HT1080 (cell line): ENCODE results near the gene BCKDHB. TPM values are rescaled to one million over a fixed set of nuclear protein-coding genes. Genes with fewer than 3 reads are reported as not detected.
"Not testable (repeated sequence)": the region's sequence is repeated elsewhere in the genome, so short reads cannot be mapped to it uniquely, and the experiment has no call there.

Experiments used
- DNase-seq: peaks from one replicate; pipeline ENCODE4 v3.0.0-alpha.2; 2015; ENCODE audit warnings: low read depth
- polyA plus RNA-seq, 2 experiments: library from polyadenylated mRNA; depleted of rRNA; stranded (reverse); fragments of >200 nt; gene quantifications; 2 replicates each; pipeline ENCODE4 v1.2.3, GENCODE V29; 2015
- total RNA-seq: library from RNA; depleted of rRNA; stranded (reverse); fragments of >200 nt; shearing (Covaris generic); gene quantifications from 2 replicates; pipeline ENCODE4 v1.2.3, GENCODE V29; 2014; rRNA removed

Gene BCKDHB
- 9.4 and 11.5 TPM in 2 replicates for total RNA-seq
- 13.3 and 14.6 TPM in 2 replicates for polyA plus RNA-seq (2015; cell fraction: cytosol; rRNA removed)
- 15.5 and 18.3 TPM in 2 replicates for polyA plus RNA-seq (2015; cell fraction: nucleus; rRNA removed)

DNA sequence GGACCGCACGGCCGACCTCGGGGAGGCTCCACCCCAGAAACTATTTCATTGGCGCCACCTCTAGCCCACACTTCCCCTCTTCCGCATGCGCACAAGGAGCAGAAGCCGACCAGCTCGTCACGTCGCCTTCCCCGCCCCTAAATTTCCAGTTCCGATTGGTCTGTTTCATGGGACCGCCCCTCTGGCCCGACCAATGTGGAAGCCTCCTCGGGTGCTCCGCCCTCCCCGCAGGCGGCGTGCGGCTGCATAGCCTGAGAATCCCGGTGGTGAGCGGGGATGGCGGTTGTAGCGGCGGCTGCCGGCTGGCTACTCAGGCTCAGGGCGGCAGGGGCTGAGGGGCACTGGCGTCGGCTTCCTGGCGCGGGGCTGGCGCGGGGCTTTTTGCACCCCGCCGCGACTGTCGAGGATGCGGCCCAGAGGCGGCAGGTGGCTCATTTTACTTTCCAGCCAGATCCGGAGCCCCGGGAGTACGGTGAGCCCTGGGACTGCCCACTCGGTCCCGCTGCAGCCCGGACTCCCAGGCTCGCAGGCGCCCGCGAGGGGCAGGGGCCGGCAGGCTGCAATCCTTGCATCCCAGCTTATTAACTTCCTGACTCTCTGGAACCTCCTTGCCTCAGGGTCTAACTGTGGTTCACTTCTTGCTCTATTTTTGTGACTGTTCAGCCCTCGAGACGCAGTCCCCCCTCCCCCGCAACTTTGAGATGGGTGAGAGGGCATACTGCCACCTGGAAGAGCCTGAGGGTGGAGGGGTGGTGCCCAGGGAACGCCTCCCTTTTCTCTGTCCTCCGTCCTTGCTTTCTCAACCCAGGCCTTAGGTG lies at the start of gene BCKDHB:
TSS of gene BCKDHB (plus strand) at position 254 of the 818 bp plus-strand sequence. CDS start at position 277, 23 bp downstream.
- DNase-seq = peak; percentile 97

DNA sequence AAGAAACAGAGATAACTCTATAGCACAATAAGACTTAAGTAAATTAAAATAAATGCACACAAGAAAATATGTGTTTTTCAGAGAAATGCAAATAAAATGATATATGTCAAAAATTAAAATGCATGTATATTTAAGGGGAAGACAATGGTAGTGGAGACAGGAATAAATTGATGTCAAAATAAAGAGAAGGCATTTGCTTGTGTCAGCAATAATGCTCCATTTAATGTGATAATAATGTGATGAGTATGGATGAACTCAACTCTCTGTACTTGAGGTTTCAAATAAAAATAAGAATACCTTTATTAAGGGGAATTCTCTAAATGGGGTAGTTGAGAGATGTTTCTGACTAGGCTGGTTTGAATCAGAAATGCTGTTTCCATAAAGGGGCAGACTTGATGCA lies 45.7 kb upstream of the BCKDHB start:
- no peak for DNase-seq

DNA sequence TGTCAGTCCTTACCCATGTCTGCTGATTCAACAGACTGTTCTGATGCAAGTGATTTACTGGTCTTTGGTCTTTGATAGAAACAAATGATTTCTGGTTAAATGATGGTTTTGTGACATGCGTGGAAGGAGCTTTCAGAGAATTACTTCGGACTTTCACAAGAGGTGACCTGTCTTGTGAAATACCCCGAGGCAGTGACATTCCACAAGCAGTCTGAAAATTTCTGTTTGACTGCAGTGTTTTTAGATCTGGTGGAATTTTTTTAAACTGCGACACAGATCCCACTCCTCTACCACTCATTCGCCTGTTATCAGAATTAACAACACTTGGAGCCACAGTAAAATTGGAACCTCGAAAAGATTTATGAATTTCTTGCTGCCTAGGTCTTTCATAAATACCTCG lies 38.3 kb upstream of the BCKDHB start:
- not testable (repeated sequence) for DNase-seq

DNA sequence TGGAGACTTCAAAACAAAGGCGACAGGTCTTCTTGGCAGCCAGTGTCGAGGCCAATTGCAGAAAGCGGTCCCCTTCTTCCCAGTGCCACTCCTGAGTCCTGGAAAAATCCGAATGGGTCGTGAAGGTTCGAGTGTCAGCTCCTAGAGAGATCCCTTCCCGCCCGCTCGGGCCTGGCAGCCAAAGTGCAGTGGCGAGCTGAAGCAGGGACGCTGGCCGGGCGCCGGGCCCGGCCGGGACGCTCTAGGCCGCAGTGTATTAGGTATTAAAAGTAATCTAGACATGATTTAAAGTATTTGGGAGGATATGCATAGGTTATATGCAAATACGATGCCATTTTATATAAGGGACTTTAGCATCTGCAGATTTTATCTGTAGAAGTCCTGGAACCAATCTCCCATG lies 36.0 kb upstream of the BCKDHB start:
- not testable (repeated sequence) for DNase-seq

DNA sequence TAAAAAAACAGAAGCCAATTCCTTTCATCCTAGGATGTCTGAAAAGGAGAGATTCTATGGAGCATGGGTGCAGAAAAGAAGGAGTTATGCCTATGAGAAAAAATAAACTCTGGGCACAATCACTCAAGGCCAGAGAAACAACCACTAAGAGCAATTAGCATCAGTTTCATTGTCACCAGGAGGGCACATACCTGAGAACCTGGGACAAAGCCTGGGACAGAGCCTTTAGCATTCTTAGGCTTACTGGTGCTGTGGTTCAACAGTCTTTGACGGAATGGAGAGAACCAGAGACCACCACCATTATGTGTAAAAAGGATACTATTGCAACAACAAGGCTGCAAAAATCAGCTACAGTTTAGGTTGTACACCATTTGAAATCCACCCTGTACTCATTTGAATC lies 29.4 kb upstream of the BCKDHB start:
- no peak for DNase-seq

DNA sequence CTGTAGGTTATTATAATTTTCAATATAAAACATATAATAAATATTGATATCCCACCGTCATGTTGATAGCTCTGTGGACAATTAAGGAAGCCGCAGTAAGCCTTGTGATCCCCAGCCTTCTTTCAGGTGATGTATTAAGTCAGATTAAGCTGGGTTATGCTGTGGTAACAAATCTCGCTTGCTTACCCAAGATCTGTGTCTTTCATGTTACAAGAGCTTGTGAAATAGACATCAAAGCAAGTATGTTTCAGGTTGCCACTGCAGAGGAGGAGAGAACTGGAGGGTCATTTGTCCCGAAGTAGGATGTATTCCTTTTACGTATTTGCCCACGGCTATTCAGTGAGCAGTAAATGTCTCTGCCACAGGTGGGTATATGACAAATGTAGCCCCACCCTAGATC lies 17.8 kb upstream of the BCKDHB start:
- DNase-seq = no peak

DNA sequence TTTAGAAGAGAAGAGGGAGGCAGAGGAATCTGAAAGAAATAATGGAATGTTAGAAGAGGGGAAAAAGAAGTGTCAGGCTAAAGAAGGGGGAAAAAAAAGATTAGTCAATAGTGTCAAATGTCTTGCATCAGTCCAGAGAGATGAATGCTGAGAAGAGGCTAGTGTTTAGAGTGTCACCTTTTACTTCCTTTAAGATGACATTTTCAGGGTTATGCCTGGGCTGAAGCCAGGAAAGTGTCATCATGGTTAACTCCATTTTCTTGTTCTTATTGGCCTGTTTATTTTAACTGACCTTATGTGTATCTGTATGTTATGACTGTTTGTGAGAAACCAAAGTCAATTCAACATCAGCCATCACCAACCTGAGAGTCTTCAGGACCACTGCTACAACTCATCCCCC lies 15.0 kb upstream of the BCKDHB start:
- no peak for DNase-seq

DNA sequence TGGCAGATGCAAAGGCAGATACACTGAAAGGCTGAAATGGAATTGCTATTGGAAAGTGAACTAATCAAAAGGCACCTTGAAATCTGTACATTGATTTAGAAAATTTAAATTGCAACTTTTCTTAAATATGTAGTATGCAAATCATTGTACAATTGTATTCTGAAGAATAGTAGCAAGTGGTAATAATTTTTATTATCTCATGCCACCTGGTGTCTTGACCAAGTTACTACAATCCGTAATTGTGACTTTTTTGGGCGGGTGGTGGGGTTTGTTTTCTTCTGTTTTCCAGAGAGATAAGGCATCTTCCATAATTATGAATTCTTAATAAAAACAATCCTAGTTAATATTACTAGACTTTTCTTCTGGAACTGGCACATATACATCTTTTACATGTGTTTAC lies 12.5 kb upstream of the BCKDHB start:
- peak; percentile 9 for DNase-seq

DNA sequence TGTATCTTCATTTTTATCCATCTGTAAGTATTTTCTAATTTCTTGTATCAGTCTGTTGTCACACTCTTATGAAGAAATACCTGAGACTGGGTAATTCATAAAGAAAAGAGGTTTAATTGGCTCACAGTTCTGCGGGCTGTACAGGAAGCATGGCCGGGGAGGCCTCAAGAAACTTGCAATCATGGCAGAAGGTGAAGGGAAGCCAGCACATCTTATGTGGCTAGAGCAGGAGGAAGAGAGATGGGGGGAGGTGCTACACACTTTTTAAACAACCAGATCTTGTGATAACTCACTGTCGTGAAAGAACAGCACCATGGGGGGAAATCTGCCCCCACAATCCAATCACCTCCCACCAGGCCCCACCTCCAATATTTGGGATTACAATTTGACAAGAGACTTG lies 10.9 kb upstream of the BCKDHB start:
- DNase-seq = no peak

DNA sequence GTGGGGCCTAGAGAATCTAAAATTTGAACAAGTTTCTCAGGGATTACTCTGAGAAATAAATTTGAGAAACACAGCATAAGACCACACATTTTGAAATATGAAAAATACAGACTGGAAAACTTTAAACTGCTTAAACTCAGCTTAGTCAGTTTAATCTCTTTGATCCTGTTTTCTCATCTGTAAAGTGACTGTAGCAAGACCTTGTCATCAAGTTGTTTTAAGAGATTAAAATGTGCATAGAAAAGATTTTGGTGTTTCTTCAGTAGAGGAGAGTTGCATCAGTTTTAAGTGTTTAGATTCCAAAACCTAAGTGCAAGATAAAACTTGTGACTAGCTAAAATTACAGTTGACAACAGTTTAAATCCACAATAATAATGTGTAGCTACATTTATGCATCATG lies 8.1 kb upstream of the BCKDHB start:
- no peak for DNase-seq

DNA sequence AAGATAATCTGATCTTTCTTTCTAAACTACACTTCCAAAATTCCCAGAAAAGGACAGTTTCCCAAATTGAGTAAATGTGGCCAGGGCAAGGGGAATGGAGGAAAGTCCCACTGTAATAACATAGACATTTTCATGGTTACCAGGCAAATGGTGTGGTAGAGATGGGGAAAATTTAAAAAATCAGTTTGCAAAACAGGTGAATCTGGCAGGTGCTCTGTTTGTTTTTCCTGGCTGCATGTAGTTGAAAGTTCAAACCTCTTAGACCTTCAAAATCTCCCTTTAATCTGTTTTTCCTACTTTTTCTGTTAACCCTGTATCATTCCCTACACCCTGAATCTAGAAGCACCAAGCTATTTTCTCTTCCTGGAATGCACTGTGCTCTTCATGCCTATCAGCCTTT lies 2.0 kb upstream of the BCKDHB start:
- no peak for DNase-seq

DNA sequence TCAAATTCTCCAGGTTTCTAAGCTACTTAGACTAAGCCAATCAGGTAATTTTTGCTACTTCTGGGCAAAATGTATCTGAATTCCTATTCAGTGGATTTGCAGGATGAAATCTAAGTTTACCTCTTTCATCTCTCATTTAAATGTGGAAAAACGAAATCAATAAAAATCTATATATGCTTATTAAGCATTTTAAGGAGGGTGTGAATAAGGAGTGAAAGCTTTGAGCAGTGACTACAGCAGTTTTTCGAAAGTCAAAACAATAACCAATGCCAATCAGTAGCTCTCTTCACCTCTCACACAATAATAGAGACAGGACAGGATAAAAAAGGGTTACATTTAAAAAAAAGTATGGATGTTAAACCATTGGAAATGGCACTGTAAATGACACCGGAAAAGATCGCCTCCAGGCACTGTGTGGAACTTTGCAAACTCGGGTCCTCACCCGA lies 476 bp upstream of the BCKDHB start:
- no peak for DNase-seq

DNA sequence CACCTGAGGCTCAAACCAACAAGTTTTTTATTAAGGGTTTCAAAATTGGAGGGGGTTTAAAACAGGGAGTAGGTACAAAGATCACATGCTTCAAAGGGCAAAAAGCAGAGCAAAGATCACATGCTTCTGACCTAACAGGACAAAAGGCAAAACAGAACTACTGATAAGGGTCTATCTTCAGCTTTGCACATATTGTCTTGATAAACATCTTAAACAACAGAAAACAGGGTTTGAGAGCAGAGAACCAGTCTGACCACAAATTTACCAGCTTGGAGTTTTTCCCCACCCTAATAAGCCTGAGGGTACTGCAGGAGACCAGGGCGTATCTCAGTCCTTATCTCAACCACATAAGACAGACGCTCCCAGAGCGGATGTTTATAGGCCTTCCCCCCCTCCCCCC lies 16.1 kb downstream of the BCKDHB start:
- not testable (repeated sequence) for DNase-seq

DNA sequence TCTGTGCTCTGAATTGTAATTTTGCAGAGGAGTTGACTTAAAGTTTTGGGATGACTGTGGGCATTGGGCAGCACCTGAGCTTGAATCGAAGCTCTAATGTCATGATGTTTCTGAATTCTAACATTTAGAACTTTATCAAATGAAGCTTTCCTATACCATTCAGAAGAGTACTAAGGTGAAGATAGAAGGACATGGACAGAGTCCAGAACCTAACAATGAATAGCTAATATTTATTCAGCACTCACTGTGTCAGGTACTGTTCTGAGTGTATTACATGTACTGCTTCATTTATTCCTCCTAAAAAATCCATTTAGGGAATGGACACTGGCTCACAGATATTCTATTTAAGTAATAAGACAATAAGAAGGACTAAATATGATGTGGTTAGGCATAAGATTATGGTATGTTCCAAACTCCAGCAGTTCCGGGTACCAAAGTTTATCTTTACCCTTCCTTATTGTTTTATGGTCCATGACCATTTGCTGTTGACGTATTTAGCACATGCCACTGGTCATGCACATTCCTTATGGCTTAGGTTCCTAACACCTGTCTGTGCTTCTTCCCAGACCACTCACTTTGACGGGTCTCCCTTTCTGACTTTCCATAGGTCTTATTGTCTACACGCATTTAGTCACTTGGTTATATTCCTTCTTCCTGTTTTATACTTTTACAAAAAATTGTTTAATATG lies 20.3 kb downstream of the BCKDHB start:
- DNase-seq = no peak

DNA sequence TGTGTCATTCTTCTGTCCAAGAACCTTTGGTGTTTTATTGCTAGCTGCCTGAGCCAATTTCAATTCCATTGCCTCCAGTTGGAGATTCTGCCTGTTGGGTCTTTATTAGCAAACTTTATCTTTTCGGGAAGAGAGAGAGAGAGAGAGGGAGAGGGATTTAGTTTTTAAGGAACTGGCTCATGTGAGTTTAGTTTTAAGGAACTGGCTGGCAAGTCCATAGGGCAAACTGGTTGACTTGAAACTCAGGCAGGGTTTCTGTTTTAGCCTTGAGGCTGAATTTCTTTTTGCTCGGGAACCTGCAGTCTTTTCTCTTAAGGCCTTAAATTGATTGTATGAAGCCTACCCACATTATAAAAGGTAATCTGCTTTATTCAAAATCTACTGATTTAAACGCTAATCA lies 23.0 kb downstream of the BCKDHB start:
- DNase-seq = no peak

DNA sequence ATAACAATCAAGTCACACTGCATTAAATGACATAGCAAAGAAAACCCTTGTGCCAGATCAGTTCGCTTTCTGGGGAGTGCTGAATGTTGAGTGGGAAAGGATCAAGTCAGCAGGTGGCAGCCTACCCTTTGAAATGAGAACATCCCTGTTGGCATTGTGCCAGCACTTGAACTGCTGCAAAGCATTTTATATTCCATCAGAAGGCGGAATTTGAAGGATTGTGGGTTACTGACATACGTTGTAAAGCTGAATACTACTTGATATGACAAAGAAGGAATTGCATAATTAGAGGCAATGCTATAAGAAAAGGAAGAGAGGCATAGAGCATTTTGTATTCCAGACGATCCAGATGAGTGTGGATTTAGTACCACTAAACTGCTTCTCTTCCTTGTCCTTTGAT lies 26.5 kb downstream of the BCKDHB start:
- DNase-seq = peak; percentile 49

DNA sequence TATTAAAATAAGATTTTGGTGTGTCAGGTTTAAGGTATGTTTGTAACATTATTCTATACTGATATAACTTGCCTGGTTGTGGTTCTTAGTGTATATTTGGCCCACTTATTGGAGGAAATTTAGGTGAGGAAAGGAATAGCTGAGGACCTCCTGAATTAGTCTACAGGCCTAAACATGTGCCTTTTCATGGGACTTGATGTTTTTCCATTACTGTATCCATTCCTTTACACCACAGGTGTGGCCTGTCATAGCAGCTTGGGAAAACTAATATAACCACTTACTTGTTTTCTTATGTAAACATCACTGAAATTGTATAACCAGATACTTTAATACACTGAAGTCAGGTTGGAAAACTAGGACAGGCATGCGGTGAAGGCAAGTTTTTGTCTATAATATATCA lies 27.6 kb downstream of the BCKDHB start:
- DNase-seq = no peak

DNA sequence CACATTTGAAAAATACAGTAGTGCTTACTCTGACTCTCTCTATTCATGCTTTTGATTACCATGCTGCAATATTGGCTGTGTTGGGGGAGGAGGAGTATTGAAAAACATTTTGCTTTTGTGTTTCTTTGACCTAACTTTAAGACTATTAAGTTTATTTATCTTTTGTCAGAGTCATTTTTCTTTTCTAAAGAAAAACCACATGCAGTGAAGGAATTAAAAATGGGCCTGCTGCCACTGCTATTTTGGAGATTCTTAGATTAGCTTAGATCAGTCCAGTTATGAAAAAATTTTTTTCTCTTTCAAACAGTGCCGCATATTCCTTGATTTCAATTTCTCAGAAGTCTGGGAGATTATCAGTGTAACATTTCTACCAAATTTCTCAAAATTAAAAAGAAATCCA lies 36.1 kb downstream of the BCKDHB start:
- no peak for DNase-seq

DNA sequence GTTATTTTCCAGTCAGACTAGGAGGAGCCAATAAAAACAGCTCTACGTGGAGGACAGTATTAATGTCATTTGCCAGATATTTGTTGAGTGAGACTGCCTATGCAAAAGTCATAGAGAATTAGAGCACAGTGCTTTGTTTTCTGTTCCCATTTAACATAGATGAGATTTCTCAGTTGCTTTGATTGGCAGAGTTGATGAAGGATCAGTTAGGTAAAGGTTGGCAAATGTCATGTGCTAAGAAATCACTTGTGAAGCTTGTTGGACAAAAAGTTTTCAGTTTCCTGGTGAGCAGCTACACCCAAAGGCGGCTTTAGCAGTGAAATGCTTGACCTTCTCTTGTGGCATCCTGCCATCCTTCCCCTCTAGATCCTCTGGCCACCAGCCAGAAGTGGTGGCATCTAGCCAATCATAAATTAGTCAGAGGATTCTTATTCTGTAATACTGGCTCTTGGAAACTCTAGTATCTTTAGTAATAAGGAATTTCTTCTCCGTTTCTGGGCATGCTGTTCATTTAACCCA lies 37.0 kb downstream of the BCKDHB start:
- DNase-seq = peak; percentile 87

DNA sequence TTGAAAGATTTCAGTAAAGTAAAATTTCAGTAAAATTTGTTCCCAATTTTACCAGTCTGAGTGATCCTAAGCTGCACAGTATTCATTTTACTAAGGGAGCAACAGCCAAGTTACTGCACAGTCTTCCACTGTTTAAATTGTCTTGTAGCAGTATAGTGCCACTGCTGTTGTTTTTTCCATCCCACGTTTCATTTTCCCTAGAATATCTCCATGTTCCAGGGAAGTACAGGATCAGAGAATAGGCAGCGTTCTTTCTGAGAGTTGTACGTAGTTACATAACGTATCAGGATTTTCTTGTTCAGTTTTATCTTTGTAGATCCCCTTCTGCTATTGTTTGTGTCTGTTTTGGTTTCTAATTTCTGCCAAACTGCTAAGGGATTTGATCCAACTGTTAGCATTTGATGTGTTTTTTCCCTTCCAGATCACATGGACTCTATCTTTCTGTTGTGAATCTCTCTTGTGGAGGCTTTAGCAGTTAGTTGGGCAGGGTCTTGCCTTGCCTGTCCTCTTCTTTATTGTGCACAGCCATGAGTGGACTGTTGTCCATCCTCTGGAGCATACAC lies 38.4 kb downstream of the BCKDHB start:
- no peak for DNase-seq

DNA sequence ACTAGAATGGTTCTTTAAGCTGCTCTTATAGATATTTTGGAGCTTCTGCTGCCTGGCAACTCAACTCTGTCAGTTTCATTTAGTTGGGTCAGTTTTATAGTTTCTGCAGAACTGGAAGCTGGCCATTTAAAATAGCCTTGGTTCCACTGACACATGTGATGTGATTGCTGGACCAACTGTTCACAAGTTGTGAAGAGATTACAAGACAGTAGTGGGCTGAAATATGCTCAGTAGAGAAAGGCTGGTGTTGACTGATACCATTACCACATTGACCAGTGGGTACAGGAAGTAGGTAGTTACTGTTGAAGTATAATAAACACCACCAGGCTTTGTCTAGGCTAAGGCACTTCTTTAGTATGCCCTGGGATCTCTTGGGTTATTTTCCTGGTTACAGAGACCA lies 39.0 kb downstream of the BCKDHB start:
- no peak for DNase-seq

DNA sequence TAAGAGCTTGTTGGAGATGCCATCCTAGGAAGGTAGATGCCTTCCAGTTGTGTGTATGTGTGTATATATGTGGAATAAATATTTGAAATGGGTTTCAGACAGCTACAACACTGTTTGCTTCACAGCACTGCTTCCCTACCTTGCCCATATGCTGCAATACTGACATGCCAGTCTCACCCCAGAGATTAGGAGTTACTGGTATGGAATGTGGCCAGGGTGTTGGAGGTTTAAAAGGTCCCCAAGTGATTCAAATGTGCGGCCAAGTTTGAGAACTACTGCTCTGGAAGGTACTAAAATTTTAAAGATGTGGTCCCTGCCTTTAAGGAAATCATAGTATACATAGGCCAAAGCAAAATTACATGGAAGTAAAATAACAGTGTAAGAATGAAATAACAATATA lies 39.5 kb downstream of the BCKDHB start:
- DNase-seq = no peak
